OCI-LY1 (cell line): ENCODE data around the gene HCFC1.

Experiments
- H2AFZ ChIP-seq: fragments of 200-600 bp; sonication (generic), shearing (Covaris generic); 2 replicates; pipeline ENCODE4 v1.6.0; 2014; ENCODE audit warnings: antibody characterized with exemption, mild to moderate bottlenecking, low read length
- H3F3A ChIP-seq: fragments of 200-600 bp; sonication (generic), shearing (Covaris generic); 2 replicates; pipeline ENCODE4 v1.6.0; 2014; ENCODE audit warnings: mild to moderate bottlenecking, antibody characterized with exemption, low read length, moderate library complexity; ENCODE audit not compliant: insufficient read depth
- H3K27ac ChIP-seq: fragments of 200-600 bp; sonication (generic); 2 replicates; pipeline ENCODE4 v1.5.1; 2014; ENCODE audit warnings: low read length, mixed run types, mild to moderate bottlenecking, low read depth; ENCODE audit not compliant: poor library complexity, severe bottlenecking
- H3K27me3 ChIP-seq: fragments of 200-600 bp; sonication (generic); 2 replicates; pipeline ENCODE4 v1.6.0; 2014; ENCODE audit warnings: antibody characterized with exemption, mild to moderate bottlenecking, low read length, moderate library complexity; ENCODE audit not compliant: insufficient read depth
- H3K36me3 ChIP-seq: fragments of 200-600 bp; sonication (generic); 2 replicates; pipeline ENCODE4 v1.6.1; 2014; ENCODE audit warnings: mild to moderate bottlenecking, antibody characterized with exemption, low read length, moderate library complexity, mixed read lengths; ENCODE audit not compliant: insufficient read depth
- H3K4me1 ChIP-seq: fragments of 200-600 bp; sonication (generic); 2 replicates; pipeline ENCODE4 v1.5.1; 2014; ENCODE audit warnings: mild to moderate bottlenecking, low read length, moderate library complexity; ENCODE audit not compliant: insufficient read depth, severe bottlenecking
- H3K4me2 ChIP-seq: fragments of 200-600 bp; sonication (generic), shearing (Covaris generic); 2 replicates; pipeline ENCODE4 v1.6.1; 2014; ENCODE audit warnings: low read length
- H3K4me3 ChIP-seq: fragments of 200-600 bp; sonication (generic); 2 replicates; pipeline ENCODE4 v1.5.1; 2014; ENCODE audit warnings: low read length, low read depth, mild to moderate bottlenecking, mixed read lengths; ENCODE audit not compliant: poor library complexity, severe bottlenecking
- H3K79me2 ChIP-seq: fragments of 200-600 bp; shearing (Covaris generic); 2 replicates; pipeline ENCODE4 v1.6.1; 2016; ENCODE audit warnings: mixed run types, low read length, mixed read lengths; ENCODE audit not compliant: insufficient read depth
- H3K9ac ChIP-seq: fragments of 200-600 bp; sonication (generic), shearing (Covaris generic); 2 replicates; pipeline ENCODE4 v1.6.1; 2014; ENCODE audit warnings: mild to moderate bottlenecking, low read length, mixed read lengths
- H3K9me2 ChIP-seq: fragments of 200-600 bp; sonication (generic), shearing (Covaris generic); 2 replicates; pipeline ENCODE4 v1.6.1; 2014; ENCODE audit warnings: low read depth, mild to moderate bottlenecking, low read length, mixed read lengths
- H3K9me3 ChIP-seq: fragments of 200-600 bp; shearing (Covaris generic); 2 replicates; pipeline ENCODE4 v1.6.1; 2014; ENCODE audit warnings: low read length, mixed read lengths
- H4K20me1 ChIP-seq: fragments of 200-600 bp; sonication (generic), shearing (Covaris generic); 2 replicates; pipeline ENCODE4 v1.6.0; 2016; ENCODE audit warnings: mild to moderate bottlenecking, low read length; ENCODE audit not compliant: insufficient read depth
- EZH2 ChIP-seq: fragments of 200-600 bp; sonication (generic), shearing (Covaris generic); IDR thresholded peaks from 2 replicates; pipeline ENCODE4 v1.8.0; 2017; ENCODE audit warnings: borderline replicate concordance, mixed run types, mild to moderate bottlenecking, antibody characterized with exemption, low read length, moderate library complexity, mixed read lengths
- TF ChIP-seq, protein P1 (sequence below): fragments of 200-600 bp; sonication (generic), shearing (Covaris generic); IDR thresholded peaks from 2 replicates; pipeline ENCODE4 v1.5.1; 2017; ENCODE audit warnings: mild to moderate bottlenecking, antibody characterized with exemption, low read length, moderate library complexity, mixed read lengths

Gene HCFC1

DNA sequence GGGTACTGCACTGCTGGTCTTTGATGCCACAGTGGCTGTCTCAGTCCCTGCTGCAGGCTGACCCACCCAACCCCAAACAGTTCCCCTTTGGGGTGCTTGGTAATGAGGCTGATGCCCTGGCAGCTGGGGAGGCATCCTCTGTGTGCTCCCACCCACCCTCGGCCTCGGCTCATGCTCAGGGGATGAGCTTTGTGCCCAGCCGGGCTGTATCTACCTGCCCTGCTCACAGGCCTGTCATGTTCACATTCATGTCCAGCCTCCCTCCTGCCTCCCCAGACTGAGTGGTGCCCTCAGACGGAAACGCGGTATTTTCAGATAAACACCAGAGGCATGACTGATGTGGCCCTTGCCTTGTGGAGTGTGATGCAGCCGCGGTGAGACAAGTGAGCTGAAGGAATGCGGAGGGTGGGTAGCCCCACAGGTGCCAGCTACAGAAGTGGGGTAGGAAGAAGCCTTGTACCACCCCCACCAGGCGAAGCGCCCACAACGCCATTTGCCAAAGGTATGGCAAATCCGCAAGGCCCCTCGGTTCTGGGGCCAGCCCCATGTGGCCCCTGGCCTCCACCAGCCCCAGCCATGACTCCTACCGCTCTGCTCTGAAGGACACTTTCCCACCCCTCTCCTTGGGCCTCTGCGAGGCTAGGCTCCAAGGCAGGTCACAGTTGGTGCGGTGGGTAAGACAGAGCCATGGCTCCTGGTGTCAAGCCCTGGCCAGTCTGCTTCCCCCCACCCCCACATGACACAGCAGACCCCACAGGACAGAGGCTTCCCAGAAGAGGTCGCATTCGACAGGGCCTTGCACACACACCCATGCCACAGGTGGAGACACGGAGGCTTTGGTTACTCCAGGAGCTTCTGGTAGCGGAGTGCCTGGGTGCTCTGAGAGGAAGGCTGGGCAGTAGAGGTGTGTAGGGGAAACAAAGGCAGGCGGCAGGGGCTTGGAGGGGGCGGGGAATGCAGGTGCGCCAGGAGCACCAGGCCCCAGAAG, 25.4 kb downstream of the HCFC1 start:
- Histone ChIP-seq H3K36me3 (peaks cover 33% of the 10 kb centered on the region), H3K4me3 (no peak overlapping the region), H3K4me1 (peaks cover 25% of the 10 kb centered on the region), H3K9ac (no peak overlapping the region), H3K79me2 (no peaks in the 10 kb centered on the region), H3K4me2 (no peak overlapping the region), H3K27me3 (no peaks in the 10 kb centered on the region), H3K27ac (no peak overlapping the region), H3K9me2 (no peaks in the 10 kb centered on the region), H4K20me1 (no peaks in the 10 kb centered on the region), H3K9me3 (no peaks in the 10 kb centered on the region), H3F3A (no peaks in the 10 kb centered on the region), H2AFZ (no peak overlapping the region)
- no peak for TF ChIP-seq EZH2
- TF ChIP-seq, protein P1, sequence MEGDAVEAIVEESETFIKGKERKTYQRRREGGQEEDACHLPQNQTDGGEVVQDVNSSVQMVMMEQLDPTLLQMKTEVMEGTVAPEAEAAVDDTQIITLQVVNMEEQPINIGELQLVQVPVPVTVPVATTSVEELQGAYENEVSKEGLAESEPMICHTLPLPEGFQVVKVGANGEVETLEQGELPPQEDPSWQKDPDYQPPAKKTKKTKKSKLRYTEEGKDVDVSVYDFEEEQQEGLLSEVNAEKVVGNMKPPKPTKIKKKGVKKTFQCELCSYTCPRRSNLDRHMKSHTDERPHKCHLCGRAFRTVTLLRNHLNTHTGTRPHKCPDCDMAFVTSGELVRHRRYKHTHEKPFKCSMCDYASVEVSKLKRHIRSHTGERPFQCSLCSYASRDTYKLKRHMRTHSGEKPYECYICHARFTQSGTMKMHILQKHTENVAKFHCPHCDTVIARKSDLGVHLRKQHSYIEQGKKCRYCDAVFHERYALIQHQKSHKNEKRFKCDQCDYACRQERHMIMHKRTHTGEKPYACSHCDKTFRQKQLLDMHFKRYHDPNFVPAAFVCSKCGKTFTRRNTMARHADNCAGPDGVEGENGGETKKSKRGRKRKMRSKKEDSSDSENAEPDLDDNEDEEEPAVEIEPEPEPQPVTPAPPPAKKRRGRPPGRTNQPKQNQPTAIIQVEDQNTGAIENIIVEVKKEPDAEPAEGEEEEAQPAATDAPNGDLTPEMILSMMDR: no peak

DNA sequence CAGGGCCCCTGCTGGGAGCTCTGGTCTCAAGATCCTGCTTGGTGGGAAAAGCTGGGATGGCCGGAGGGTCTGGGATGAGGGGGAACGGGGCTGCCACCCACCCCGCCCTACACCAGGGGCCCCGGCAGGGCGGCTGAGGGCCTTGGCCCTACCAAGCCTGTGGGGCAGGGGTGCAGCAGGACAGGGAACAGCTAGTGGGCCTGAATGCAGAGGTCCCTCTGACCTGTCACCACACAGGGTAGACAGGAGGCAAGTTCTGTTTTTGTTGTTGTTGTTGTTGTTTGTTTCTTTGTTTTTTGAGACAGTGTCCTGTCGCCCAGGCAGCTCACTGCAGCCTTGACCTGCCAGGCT, 26.8 kb downstream of the HCFC1 start:
- peak overlapping the region; percentile 28 for H3K27ac ChIP-seq
- H3F3A ChIP-seq: no peaks in the 10 kb centered on the region
- peak overlapping the region; percentile 56 for H3K4me3 ChIP-seq
- peaks cover 18% of the 10 kb centered on the region for H3K36me3 ChIP-seq
- H3K4me2 ChIP-seq: peak overlapping the region; percentile 52
- TF ChIP-seq, protein P1: no peak
- H3K27me3 ChIP-seq: no peaks in the 10 kb centered on the region
- no peaks in the 10 kb centered on the region for H3K79me2 ChIP-seq
- no peaks in the 10 kb centered on the region for H3K9me3 ChIP-seq
- no peaks in the 10 kb centered on the region for H3K9me2 ChIP-seq
- no peak overlapping the region for H2AFZ ChIP-seq
- peaks cover 34% of the 10 kb centered on the region for H3K4me1 ChIP-seq
- no peaks in the 10 kb centered on the region for H4K20me1 ChIP-seq
- peak overlapping the region; percentile 46 for H3K9ac ChIP-seq

DNA sequence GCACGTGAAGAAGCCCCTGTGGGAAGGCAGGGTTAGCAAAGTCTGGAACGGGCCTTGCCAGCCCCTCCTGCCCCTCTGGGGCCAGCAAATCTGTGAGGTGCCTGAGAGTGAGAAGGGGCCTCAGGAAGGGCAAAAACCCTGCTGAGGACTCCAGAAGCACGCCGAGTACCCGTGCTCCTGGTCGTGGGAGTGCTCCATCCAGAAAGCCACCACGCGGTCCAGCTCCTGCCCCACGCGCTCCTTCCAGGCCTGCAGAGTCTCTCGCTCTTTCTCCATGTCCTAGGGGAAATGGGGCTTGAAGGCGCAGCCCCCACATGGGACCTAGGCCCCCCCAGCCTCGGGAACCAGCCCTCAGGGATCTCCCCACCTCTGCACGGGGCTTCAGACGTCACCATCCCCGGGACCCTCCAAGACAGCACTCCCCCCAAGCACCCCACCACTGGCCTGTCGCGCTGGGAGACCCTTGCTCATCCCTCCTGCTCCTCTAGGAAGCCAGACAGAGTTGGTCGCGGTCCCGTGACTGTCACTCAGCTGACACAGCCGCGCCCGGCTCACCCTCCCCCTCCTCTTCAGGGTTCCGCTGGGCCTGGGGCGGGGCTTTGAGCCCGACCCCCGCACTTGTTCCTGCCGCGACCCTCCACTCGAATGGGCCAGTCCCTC, 27.3 kb downstream of the HCFC1 start, which contains the start of gene RENBP:
Gene RENBP (minus strand): TSS at position 504 of the 660 bp plus-strand sequence. CDS start 33 bp downstream, at position 471.
- Histone ChIP-seq H3K36me3 (peaks cover 15% of the 10 kb centered on the region), H3K27ac (peak within 1 kb of the TSS; percentile 28), H3K9ac (peak within 1 kb of the TSS; percentile 46), H3K4me3 (peak within 1 kb of the TSS; percentile 56), H3K27me3 (no peaks in the 10 kb centered on the region), H3F3A (no peaks in the 10 kb centered on the region), H3K9me3 (no peaks in the 10 kb centered on the region), H3K4me1 (peaks cover 38% of the 10 kb centered on the region), H3K79me2 (no peaks in the 10 kb centered on the region), H2AFZ (no peak within 1 kb of the TSS), H3K4me2 (peak within 1 kb of the TSS; percentile 52), H3K9me2 (no peaks in the 10 kb centered on the region), H4K20me1 (no peaks in the 10 kb centered on the region)
- TF ChIP-seq, protein P1: no peak
- no peak for TF ChIP-seq EZH2
